NCI-H748 (cell line): ENCODE data around the gene PIK3CB.
"Not testable (repeated sequence)": the region's sequence is repeated elsewhere in the genome, so short reads cannot be mapped to it uniquely, and the experiment has no call there.

Experiments used
- DNase-seq: peaks from one replicate; lab custom pipeline; 2025; ENCODE audit not compliant: unreplicated experiment; lab: John Stamatoyannopoulos, UW

PIK3CB gene

GRCh38 chr3:138625707-138626365, 208.9 kb downstream of the PIK3CB start:
- no peak for DNase-seq

- no peak for DNase-seq
These were observed 210.2 kb downstream of the PIK3CB start for GRCh38 chr3:138624518-138624917.

- DNase-seq = no peak
These were observed 214.3 kb downstream of the PIK3CB start for GRCh38 chr3:138620431-138620830.

GRCh38 chr3:138615462-138615861, 219.3 kb downstream of the PIK3CB start:
- DNase-seq = no peak

GRCh38 chr3:138609898-138610266, 224.8 kb downstream of the PIK3CB start:
- no peak for DNase-seq

- DNase-seq = peak; percentile 69
These were observed 226.2 kb downstream of the PIK3CB start, which contains the start of gene FAIM for GRCh38 chr3:138608322-138609135. TSS of gene FAIM (plus strand) at chr3:138608771. CDS start at chr3:138619727, 10,956 bp downstream.

GRCh38 chr3:138604106-138604595, 230.6 kb downstream of the PIK3CB start:
- not testable (repeated sequence) for DNase-seq
